ENCODE measurements around the gene ADAM17.
"Not testable (repeated sequence)": the region's sequence is repeated elsewhere in the genome, so short reads cannot be mapped to it uniquely, and the experiment has no call there.

The ADAM17 gene

GRCh38 chr2:9590641-9591040 is 35.0 kb upstream of the ADAM17 start:
- H3K4me3 ChIP-seq (ENCODE audit: low read length) = no peak overlapping the region
- peaks cover 5% of the 10 kb centered on the region for H3F3A ChIP-seq (ENCODE audit: control insufficient read depth, insufficient read depth)
- peaks cover 5% of the 10 kb centered on the region for H3K4me1 ChIP-seq (ENCODE audit: control insufficient read depth, low read length)
- TF ChIP-seq, protein P1, sequence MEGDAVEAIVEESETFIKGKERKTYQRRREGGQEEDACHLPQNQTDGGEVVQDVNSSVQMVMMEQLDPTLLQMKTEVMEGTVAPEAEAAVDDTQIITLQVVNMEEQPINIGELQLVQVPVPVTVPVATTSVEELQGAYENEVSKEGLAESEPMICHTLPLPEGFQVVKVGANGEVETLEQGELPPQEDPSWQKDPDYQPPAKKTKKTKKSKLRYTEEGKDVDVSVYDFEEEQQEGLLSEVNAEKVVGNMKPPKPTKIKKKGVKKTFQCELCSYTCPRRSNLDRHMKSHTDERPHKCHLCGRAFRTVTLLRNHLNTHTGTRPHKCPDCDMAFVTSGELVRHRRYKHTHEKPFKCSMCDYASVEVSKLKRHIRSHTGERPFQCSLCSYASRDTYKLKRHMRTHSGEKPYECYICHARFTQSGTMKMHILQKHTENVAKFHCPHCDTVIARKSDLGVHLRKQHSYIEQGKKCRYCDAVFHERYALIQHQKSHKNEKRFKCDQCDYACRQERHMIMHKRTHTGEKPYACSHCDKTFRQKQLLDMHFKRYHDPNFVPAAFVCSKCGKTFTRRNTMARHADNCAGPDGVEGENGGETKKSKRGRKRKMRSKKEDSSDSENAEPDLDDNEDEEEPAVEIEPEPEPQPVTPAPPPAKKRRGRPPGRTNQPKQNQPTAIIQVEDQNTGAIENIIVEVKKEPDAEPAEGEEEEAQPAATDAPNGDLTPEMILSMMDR (IDR thresholded peaks at IDR 0.05; ENCODE audit: low read depth, low read length, poor library complexity, severe bottlenecking) = no peak
- no peak for TF ChIP-seq EZH2phosphoT487 (IDR thresholded peaks at IDR 0.05; ENCODE audit: borderline replicate concordance, low read length)
- no peak overlapping the region for H3K27ac ChIP-seq (ENCODE audit: low read depth, low read length)
- H3K9me3 ChIP-seq (ENCODE audit: control insufficient read depth, insufficient read depth, low read length) = no peaks in the 10 kb centered on the region
- 0 out of 2 replicates have a peak, but pooled peaks cover 3% of the 10 kb centered on the region for H4K20me1 ChIP-seq (ENCODE audit: control insufficient read depth, insufficient read depth, low read depth, low read length)
- H3K79me2 ChIP-seq (ENCODE audit: control insufficient read depth, low read length) = peaks cover 55% of the 10 kb centered on the region
- H3K27me3 ChIP-seq (ENCODE audit: control insufficient read depth, low read length) = no peaks in the 10 kb centered on the region
- H3K36me3 ChIP-seq (ENCODE audit: control insufficient read depth, low read length) = peaks cover 71% of the 10 kb centered on the region
- H3K9me2 ChIP-seq (replicated peaks; ENCODE audit: control insufficient read depth, low read length) = no peaks in the 10 kb centered on the region
- no peak overlapping the region for H3K4me2 ChIP-seq (ENCODE audit: low read length)

GRCh38 chr2:9586465-9586864 is 30.8 kb upstream of the ADAM17 start:
- Histone ChIP-seq H3K36me3 (ENCODE audit: control insufficient read depth, low read length) (peaks cover 70% of the 10 kb centered on the region), H3K9me3 (ENCODE audit: control insufficient read depth, insufficient read depth, low read length) (no peaks in the 10 kb centered on the region), H4K20me1 (ENCODE audit: control insufficient read depth, insufficient read depth, low read depth, low read length) (no peaks in the 10 kb centered on the region), H3F3A (ENCODE audit: control insufficient read depth, insufficient read depth) (peaks cover 5% of the 10 kb centered on the region), H3K27ac (ENCODE audit: low read depth, low read length) (no peak overlapping the region), H3K4me3 (ENCODE audit: low read length) (no peak overlapping the region), H3K4me1 (ENCODE audit: control insufficient read depth, low read length) (no peaks in the 10 kb centered on the region), H3K4me2 (ENCODE audit: low read length) (no peak overlapping the region), H3K79me2 (ENCODE audit: control insufficient read depth, low read length) (peaks cover 14% of the 10 kb centered on the region), H3K9me2 (replicated peaks; ENCODE audit: control insufficient read depth, low read length) (no peaks in the 10 kb centered on the region), H3K27me3 (ENCODE audit: control insufficient read depth, low read length) (no peaks in the 10 kb centered on the region)
- TF ChIP-seq, protein P1 (IDR thresholded peaks at IDR 0.05; ENCODE audit: low read depth, low read length, poor library complexity, severe bottlenecking) = no peak
- no peak for TF ChIP-seq EZH2phosphoT487 (IDR thresholded peaks at IDR 0.05; ENCODE audit: borderline replicate concordance, low read length)

DNA sequence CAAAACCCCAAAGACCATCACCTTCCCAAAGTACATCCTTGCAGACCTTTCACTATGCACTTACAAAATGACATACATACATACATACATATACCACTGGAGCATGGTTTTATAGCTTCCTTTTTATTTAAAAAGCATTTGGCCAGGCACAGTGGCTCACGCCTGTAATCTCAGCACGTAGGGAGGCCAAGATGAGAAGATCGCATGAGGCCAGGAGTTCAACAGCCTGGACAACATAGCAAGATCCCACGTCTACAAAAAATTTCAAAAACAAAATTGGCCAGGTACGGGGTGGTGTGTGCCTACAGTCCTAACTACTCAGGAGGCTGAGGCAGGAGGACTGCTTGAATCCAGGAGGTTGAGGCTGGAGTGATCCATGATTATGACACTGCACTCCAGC is 29.9 kb upstream of the ADAM17 start:
- Histone ChIP-seq H3K4me2 (ENCODE audit: low read length) (no peak overlapping the region), H3F3A (ENCODE audit: control insufficient read depth, insufficient read depth) (peaks cover 11% of the 10 kb centered on the region), H3K27me3 (ENCODE audit: control insufficient read depth, low read length) (no peaks in the 10 kb centered on the region), H3K9me2 (replicated peaks; ENCODE audit: control insufficient read depth, low read length) (no peaks in the 10 kb centered on the region), H3K36me3 (ENCODE audit: control insufficient read depth, low read length) (peaks cover 60% of the 10 kb centered on the region), H4K20me1 (ENCODE audit: control insufficient read depth, insufficient read depth, low read depth, low read length) (no peaks in the 10 kb centered on the region), H3K27ac (ENCODE audit: low read depth, low read length) (no peak overlapping the region), H3K4me3 (ENCODE audit: low read length) (no peak overlapping the region), H3K4me1 (ENCODE audit: control insufficient read depth, low read length) (no peaks in the 10 kb centered on the region), H3K79me2 (ENCODE audit: control insufficient read depth, low read length) (peaks cover 6% of the 10 kb centered on the region; the same call in 1 of the 2 replicates), H3K9me3 (ENCODE audit: control insufficient read depth, insufficient read depth, low read length) (no peaks in the 10 kb centered on the region)
- TF ChIP-seq, protein P1 (IDR thresholded peaks at IDR 0.05; ENCODE audit: low read depth, low read length, poor library complexity, severe bottlenecking) = no peak
- TF ChIP-seq EZH2phosphoT487 (IDR thresholded peaks at IDR 0.05; ENCODE audit: borderline replicate concordance, low read length) = no peak

- H3K27me3 ChIP-seq (ENCODE audit: control insufficient read depth, low read length); H3K4me3 ChIP-seq (ENCODE audit: low read length); H3K4me1 ChIP-seq (ENCODE audit: control insufficient read depth, low read length); H3K79me2 ChIP-seq (ENCODE audit: control insufficient read depth, low read length); H3K27ac ChIP-seq (ENCODE audit: low read depth, low read length); H4K20me1 ChIP-seq (ENCODE audit: control insufficient read depth, insufficient read depth, low read depth, low read length); H3K9me3 ChIP-seq (ENCODE audit: control insufficient read depth, insufficient read depth, low read length); H3K9me2 ChIP-seq (replicated peaks; ENCODE audit: control insufficient read depth, low read length); H3K4me2 ChIP-seq (ENCODE audit: low read length): not testable (repeated sequence)
- Histone ChIP-seq H3F3A (ENCODE audit: control insufficient read depth, insufficient read depth) (peaks cover 11% of the 10 kb centered on the region), H3K36me3 (ENCODE audit: control insufficient read depth, low read length) (peaks cover 55% of the 10 kb centered on the region)
Observed at GRCh38 chr2:9584902-9585301, 29.3 kb upstream of the ADAM17 start.

Measured in DOHH2 (cell line).